Dermis microvascular lymphatic vessel endothelial cell (primary cell): ENCODE measurements around the gene DNMT3A. TPM values are rescaled to one million over a fixed set of nuclear protein-coding genes. Genes with fewer than 3 reads are reported as not detected.

Experiments used
- DNase-seq, 2 donors: peaks; one replicate each; pipeline versions ENCODE4 v3.0.0 to v3.0.0-alpha.2; 2010; ENCODE audit warnings: low read depth in 2 of 2
- total RNA-seq: library from RNA; depleted of rRNA; stranded (reverse); fragments of >200 nt; gene quantifications from 2 replicates; pipeline ENCODE4 v1.2.1, GENCODE V29; 2014

Gene DNMT3A
- total RNA-seq, 1 donor from 2014 or later: 23.6 TPM

DNA sequence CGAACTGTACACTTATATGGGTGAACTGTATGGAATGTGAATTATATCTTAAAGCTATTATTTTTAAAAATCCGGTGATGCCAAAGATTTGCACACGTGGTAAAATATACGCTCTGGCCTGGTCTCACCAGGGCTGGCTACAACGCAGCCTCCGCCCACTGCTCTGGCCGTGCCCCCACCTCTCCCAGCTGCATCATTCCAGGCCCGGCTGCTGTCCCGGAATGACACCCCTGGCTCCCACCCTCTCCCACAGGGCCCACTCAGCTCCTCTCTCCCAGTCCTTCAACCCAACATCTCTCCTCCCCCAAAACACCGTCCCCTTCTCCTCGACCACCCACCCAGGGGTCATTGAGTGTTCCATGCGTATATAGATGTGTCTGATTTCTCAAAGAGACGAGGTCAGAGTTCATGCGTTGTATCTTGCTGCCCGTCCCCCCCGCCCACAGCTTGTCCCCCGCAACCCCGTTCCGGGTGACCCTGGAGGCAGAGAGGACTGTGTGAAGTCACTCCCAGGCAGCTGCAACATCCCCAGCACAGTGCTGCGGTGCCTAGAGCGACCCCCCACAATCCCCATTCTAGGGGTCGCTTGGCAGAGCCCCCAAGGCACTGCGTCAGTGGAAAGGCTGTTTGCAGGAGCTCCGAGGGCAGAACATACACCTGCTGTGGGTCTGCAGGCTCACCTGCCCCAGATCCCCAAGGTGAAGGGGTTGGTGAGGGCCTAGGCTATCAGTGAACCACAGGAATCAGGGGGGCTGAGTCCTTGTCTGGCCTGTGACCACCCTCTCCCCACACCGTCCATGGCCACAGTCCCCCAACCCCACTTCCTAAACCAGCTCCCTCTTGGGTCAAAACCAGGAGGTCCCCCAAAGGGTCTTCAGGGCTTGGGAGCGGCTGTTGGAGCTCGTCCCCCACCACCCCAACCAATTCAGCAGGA is 13.3 kb downstream of the DNMT3A start:
- no peak for DNase-seq

DNA sequence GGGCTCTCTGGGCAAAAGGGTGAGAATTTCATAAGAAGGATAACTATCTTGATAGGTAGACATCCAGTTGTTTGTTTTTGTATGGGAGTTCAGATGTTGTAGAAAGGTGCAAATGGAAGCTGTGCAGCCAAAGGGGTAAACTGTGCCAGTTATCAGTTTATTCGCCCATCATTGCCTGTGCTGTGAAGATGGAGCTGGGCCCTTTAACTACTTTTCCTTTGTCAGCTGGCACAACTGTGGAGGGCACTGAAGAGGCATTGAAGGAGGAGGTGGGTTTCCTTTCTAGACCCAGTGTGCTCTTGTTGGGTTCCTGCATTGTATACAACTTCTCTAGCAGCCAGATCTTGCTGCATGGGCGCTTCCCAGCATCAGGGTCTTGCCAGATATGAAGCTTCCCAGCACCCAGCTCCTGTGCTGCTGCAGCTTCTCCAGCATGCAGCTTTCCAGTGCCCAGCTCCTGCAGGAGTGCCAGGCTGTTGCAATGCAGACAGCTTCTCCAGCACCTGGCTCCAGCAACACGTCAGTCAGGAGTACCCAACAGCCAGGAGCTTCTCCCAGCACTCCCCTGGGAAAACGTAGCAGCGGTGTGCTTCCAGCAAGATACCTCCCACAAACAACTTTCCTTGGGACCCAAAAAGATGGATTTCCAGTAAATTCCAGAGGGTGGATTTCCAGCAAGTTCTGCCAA is 15.3 kb downstream of the DNMT3A start:
- DNase-seq: no peak

DNA sequence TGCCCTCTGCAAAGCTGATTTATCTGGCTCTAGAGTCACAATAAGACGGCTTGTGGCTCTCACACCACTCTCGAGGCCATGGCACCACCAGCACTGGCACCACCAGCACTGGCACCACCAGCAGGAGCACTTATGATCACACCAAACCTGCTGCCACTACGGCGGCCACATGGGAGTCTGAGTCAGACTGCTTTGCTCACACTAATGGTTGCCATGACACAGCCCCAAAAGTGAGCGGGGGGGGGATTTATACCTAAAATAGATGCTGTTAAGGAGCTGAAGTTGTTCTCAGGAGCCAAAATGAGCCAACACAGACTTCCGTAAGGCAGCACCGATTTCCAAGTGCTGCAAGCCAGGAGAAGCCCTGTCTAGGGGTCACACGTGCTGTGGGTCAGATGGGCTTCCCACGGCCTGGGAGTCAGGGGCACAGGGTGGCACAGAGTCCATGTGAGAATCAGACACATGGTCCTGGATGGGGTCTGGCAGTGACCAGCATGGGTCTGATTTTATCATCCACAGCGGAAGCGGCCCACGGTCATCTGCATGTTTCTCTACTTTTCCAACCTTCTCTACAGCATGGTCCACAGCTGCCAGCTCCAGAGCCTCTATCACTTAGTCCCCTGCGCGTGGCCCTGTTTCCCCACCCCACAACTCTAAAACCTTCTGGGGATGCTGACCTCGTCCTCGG is 16.7 kb downstream of the DNMT3A start:
- no peak for DNase-seq

- no peak for DNase-seq
Observed at GRCh38 chr2:25324251-25324650, 17.5 kb downstream of the DNMT3A start.

- DNase-seq: no peak
Observed at GRCh38 chr2:25323610-25324189, 18.0 kb downstream of the DNMT3A start.

DNA sequence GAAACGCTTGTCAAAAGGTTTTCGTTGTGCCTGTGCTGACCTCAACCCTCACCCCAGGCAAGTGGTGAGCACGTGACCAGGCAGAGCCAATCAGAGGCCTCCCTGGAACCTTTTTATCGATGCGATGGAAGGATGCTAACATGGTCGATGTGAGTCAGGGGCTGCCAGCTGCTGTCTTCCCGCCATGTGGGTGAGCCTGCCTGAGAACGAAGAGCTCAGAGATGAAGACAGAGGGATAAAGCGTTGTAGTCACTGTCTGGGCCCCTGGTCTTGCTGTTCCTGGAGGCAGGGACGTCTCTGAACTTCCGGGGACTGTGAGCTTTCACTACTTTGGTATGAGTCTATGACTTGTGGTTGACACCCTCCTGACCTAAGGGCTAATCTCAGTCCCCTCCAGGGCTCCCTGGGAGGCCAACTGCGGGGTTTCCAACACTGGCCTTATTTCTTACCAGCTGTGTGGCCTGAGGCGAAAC is 18.6 kb downstream of the DNMT3A start:
- no peak for DNase-seq

DNA sequence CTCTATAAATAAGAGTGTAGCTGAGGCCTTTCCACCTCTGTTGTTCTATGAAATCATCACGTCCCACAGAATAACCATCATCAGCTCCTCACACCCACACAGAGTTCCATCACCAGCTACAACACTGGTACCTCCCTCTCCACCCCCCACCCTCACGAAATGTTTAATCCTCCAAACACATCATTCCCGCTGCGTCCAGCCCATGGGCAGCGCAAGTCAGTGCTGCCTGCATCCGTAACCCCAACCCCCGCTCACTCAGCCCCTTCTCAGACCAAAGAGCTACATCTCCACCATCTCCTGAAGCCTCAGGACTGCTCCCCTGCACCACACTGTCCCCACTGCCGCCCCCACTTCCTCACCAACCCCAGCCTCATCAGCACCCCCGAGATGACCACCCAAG is 19.4 kb downstream of the DNMT3A start:
- no peak for DNase-seq

GRCh38 chr2:25320077-25320476 is 21.6 kb downstream of the DNMT3A start:
- no peak for DNase-seq

DNA sequence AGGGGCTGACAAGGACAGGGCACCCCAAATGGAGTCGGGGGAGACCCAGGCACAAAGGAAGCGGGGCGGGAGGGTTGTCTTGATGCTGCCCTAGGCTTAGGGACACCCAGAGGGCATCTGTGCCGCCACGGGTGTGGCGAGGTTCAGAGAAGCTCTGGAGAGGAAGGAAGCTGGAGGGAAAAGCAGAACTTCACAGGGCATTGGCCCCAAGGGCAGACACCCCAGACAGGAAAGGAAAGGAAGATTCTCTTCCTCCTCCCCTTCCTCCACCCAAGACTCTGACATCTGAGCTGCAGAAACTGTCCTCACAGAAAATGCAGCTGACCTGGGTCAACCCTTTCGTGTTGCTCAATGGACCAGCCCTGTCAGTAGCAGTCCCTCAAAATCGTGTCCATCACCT is 25.6 kb downstream of the DNMT3A start:
- no peak for DNase-seq

DNA sequence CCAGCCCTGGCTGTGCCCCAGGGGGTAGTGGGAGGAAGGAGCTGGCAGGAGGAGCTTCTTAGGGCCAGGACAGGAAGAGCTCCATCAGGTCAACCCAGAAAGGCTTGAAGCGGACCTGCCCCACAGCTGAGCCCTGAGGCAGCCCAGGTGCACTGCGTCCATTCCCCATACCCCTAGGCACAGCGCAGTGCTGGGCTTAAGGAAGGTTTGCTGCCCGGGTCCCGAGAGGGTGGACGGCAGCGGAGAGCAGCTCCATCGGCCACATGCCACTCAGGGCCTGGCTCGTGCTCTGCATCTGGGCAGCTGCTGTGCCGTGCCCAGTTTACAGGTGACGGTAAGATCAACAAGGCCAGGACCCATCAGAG is 26.4 kb downstream of the DNMT3A start:
- DNase-seq: no peak

DNA sequence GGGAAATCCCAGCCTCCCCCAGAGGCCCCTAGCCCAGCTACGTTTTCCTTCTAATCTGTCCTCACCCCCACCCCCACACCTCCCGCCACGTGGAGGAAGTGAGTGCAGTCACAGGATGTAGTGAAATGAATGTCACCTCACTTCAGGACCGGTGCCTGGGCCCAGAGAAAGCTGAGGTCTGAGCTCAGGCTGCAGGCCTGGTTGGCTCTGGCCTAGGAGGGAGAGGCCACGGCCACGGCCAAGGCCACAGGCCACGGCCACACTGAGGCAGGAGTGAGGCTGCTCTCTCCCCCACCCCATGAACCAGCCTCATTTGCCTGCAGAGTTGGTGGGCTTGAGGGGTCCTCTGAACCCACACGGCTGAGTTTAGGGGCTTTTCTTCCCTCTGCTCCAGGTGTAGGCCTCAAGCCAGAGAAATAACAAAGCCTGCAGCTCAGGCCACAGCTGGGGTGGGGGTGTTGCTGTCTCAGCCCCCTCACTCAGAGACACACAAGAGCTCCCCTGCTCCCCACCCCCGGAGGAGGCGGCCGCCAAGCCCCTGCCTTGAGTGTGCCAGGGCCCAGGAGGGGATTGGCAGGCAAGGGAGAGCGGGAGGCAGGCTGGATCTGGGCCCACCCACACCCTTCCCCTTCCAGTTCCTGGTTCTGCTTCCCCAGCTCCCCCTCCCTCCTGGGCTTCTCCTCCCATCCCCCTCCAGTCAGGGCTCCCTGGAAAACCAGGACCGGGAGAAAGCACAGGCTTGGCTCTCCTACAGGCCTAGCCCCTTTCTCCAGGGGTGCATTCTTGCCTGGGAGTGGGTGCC is 27.0 kb downstream of the DNMT3A start:
- DNase-seq: peak; percentile 37 to 40

GRCh38 chr2:25313711-25314513 is 27.8 kb downstream of the DNMT3A start:
- DNase-seq: no peak

GRCh38 chr2:25312958-25313710 is 28.6 kb downstream of the DNMT3A start:
- DNase-seq: no peak

DNA sequence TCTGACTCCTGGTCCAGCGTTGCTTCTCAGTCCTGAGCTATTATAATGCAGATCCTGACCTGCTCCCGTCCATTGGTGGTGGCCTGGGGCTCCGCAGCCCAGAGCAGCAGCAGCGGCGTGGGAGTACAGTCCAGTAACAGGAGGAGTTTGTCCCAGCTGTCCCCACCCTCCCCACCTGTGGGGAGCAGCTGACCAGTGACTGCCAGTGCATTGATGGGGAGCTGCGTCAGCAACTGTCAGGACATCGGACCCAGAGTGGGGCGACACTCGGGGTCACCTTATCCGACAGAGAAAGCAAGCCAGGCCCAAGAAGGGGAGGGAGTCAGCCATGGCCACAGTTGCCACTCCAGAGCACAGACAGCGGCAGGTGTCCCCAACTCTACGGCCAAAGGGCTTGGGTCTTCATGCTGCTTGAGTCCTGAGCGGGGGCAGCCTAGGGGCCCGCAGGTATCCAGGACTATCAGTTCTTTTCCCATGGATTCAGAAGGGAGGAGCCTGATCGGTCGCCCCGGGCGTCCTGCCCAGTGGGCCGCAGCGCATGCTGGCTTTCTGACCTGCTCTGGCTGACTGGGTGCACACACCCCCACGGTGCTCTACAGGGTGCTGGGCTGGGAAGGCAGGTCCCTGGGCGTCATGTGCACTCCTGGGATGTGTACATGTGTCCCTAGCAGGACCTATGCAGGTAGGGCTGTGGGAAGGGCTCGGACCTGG is 29.7 kb downstream of the DNMT3A start:
- no peak for DNase-seq

GRCh38 chr2:25310965-25311864 is 30.5 kb downstream of the DNMT3A start:
- no peak for DNase-seq

DNA sequence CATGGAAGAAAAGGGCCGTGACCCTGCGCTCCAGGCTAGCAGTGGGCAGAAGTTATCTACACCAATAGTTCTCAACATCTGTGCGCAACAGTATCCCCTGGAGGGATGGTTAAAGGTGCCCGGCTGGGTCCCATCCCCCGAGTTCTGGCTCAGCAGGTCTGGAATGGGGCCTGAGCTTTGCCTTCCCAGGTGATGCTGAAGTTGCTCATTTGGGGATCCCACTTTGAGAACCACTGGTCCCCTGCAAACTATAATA is 31.1 kb downstream of the DNMT3A start:
- DNase-seq: no peak

DNA sequence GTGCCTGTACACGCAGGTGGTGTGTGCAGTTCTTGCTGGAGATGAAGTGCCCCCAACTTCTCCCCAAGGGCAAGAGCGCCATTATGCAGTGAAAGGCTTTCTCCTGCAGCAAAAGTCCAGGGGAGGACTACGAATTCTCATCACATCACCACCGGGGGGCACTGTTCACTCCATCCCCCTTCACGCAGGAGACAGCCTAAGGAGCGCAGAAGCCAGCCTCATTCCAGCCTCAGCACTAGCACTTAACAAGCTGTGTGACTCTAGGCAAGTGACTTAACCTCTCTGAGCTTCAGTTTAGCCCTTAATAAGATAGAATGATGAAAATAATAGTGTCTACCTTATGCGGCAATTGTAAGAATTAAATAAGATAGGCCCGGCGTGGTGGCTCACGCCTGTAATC is 32.3 kb downstream of the DNMT3A start:
- peak; percentile 42 to 69 for DNase-seq

GRCh38 chr2:25308599-25308998 is 33.1 kb downstream of the DNMT3A start:
- no peak for DNase-seq
